HG03139 (cell line): ENCODE measurements around the gene SENP5.
A peak's percentile ranks its signal among the peaks of the same experiment; 100 is the strongest.
"Not testable (repeated sequence)": the region's sequence is repeated elsewhere in the genome, so short reads cannot be mapped to it uniquely, and the experiment has no call there.

Experiments used
- ATAC-seq: cut with Tn5 transposase; IDR thresholded peaks from one replicate; pipeline ENCODE4 v1.9.1; 2021; ENCODE audit not compliant: unreplicated experiment

Gene SENP5

GRCh38 chr3:196867507-196868296 is at the start of gene SENP5:
SENP5 (plus strand) TSS chr3:196867920; CDS start chr3:196885182, 17,262 bp downstream.
- peak; percentile 83 for ATAC-seq

- no peak for ATAC-seq
Measured at GRCh38 chr3:196821806-196822355, 45.8 kb upstream of the SENP5 start.

- ATAC-seq: not testable (repeated sequence)
Measured at GRCh38 chr3:196829651-196830050, 38.1 kb upstream of the SENP5 start.

GRCh38 chr3:196835086-196835485 is 32.6 kb upstream of the SENP5 start:
- ATAC-seq: no peak

GRCh38 chr3:196836626-196837025 is 31.1 kb upstream of the SENP5 start:
- not testable (repeated sequence) for ATAC-seq

- ATAC-seq: peak; percentile 58
Measured at GRCh38 chr3:196837819-196838420, 29.8 kb upstream of the SENP5 start.

GRCh38 chr3:196839351-196839750 is 28.4 kb upstream of the SENP5 start:
- not testable (repeated sequence) for ATAC-seq

DNA sequence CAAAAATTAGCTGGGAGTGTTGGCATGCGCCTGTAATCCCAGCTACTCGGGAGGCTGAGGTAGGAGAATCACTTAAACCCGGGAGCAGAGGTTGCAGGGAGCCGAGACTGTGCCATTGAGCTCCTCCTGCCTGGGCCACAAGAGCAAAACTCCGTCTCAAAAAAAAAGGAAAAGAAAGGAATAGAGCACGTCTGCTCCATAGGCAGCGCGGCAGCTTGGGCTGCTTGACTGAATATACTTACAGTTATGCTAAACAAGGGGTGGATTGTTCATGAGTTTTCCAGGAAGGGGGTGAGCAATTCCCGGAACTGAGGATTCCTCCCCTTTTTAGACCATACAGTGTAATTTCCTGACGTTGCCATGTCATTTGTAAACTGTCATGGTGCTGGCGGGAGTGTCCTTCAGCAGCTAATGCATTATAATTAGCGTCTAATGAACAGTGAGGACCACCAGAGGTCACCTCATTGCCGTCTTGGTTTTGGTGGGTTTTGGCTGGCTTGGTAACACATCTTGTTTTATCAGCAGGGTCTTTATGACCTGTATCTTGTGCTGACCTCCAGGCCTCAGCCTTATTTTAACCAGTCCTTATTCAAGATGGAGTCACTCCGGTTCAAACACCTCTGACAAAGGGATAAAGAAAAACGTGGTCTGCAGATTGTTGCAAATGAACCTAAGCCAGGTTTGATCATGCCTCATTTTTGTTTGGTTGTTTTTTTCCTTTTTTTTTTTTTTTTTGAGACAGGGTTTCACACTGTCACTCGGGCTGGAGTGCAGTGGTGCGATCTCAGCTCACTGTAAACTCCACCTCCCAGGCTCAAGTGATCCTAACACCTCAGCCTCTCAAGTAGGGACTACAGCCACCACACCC is 24.9 kb upstream of the SENP5 start:
- no peak for ATAC-seq

GRCh38 chr3:196843435-196844110 is 24.1 kb upstream of the SENP5 start:
- ATAC-seq: no peak

- ATAC-seq: not testable (repeated sequence)
Measured at GRCh38 chr3:196844235-196845219, 23.2 kb upstream of the SENP5 start.

DNA sequence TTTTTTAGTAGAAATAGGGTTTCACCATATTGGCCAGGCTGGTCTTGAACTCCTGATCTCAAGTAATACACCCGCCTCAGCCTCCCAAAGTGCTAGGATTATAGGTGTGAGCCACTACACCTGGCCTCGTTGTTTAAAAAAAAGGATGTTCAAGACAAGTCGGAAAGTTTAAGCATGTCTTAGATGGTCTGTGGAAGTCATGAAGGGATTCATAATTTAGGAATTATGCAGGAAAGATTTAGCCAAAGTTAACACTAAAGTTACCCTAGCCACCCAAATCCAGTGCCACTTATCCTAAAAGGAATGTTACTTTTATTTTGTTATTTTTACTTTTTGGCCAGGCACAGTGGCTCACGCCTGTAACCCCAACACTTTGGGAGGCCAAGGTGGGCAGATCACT is 19.3 kb upstream of the SENP5 start:
- ATAC-seq: not testable (repeated sequence)

GRCh38 chr3:196849180-196849741 is 18.5 kb upstream of the SENP5 start:
- ATAC-seq: no peak

DNA sequence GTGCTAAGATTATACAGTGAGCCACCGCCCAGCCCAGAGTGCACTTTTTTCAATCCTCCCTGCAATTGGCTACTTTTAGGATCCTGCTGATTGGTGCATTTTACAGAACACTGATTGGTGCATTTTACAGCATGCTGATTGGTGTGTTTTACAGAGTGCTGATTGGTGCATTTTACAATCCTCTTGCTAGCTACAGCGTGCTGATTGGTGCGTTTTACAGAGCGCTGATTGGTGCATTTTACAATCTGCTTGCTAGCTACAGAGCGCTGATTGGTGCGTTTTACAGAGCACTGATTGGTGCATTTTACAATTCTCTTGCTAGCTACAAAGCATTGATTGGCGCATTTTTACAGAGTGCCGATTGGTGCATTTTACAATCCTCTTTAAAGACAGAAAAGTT is 4.7 kb upstream of the SENP5 start:
- ATAC-seq: not testable (repeated sequence)

DNA sequence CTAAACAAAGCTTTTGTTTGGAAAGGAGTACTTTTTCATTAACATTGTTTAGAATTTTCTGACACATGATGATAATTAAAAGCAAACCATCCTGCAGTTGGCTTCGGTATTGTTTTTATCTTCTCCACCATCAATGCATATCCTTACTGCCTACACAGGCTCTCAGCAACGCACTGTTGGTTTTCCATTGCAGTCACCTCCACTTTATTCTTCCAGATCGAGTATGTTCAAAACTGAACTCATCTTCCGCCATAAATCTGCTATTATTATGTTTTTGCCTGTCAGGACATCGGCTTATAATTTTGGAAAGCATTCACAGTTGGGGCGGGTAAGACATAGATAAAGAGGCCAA is 589 bp upstream of the SENP5 start:
- ATAC-seq: no peak

DNA sequence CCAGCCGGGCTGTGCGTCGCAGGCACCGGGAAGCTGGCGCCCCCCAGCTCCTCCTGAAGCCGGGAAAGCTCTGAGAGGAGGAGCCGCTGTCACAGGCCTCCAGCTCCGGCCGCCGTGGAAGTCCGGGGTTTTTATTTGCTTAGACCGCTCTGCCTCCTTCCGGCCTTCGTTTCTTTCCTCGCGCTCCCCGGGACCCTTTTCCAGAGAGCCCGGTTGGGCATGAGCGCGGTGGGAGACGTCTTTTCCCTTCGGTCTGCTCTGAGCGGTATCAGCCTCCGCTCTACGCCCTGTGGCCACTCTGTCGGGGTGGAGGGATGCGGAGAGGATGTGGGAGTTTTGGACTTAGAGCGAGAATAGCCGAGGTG is 559 bp downstream of the SENP5 start:
- ATAC-seq: peak; percentile 23

- no peak for ATAC-seq
Measured at GRCh38 chr3:196872316-196872715, 4.6 kb downstream of the SENP5 start.

DNA sequence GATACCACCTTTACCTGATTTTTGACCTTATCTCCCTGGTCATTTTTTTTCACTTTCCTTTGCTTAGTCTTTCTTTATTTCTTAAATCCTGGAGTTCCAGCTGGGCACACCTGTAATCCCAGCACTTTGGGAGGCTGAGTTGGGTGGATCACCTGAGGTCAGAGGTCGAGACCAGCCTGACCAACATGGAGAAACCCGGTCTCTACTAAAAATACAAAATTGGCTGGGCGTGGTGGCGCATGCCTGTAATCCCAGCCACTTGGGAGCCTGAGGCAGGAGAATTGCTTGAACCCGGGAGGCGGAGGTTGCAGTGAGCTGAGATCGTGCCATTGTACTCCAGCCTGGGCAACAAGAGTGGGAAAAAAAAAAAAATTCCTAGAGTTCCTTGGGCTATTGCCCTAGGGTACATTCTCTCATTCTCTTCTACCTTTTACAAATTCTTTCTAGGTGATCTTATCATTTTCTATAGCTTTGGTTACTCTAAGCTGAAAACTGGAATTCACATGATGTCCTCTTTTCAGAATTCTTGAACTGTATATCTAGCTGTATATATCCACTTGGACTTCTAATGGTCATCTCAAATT is 6.9 kb downstream of the SENP5 start:
- not testable (repeated sequence) for ATAC-seq

DNA sequence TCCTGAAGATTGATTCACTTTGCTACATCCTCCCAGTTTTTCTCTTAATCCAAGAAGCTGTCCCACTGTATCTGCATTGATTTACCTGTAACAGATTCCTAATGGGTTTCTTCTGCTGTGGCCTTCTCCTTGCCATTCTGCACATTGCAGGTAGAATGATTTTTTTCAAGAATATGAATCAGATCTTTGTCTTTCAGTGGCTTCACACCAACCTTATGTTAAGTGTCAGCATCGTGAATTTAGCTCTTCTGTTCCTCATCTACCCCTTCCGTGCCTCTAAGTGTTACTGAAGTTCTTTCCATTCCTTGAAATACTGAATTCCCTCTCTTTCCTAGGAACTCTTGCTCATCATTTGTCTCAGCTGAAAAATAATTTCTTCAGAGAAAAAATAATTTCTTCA is 7.5 kb downstream of the SENP5 start:
- no peak for ATAC-seq

DNA sequence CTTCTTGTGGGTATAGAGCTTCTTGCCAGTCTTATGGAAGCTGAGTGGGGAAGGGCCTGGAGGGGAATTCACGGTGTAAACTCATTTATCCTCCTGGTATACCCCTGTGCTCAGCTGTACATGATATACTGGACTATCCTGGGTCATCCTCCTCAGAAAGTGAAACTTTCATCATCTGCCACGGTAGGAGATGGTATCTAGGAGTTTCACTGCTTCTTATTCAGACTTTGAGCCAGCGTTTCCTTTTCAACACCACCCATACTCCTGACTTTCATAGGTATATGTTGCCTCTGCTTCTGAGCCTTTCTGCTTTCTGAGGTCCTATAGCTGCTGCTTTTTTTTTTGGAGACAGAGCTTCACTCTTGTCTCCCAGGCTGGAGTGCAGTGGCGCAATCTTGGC is 15.6 kb downstream of the SENP5 start:
- ATAC-seq: no peak
